T-cell (primary cell): Measurements from ENCODE around the gene LRP1B. TPM values are rescaled to one million over a fixed set of nuclear protein-coding genes. Genes with fewer than 3 reads are reported as not detected.

Experiments
- ATAC-seq, 4 experiments: fragments of 200-7000 bp in 3 of 4; fragments of 150-1000 bp in 1 of 4; cut with Tn5 transposase; replicated peaks in 1 of 4; 1 replicate in 3 of 4; 2 replicates in 1 of 4; pipeline ENCODE4 v1.10.0; 2021; ENCODE audit warnings: moderate library complexity in 3 of 4, mild to moderate bottlenecking in 2 of 4, moderate number of reproducible peaks in 1 of 4
- CTCF ChIA-PET, 2 donors: fragments of 300-600 bp; sonication (Branson Sonifier 250); formaldehyde crosslinking; loops; one replicate each; lab custom pipeline; 2022; ENCODE audit warnings: antibody characterized with exemption in 2 of 2; lab: Charles Lee
- POLR2A ChIA-PET, 2 donors: fragments of 300-600 bp; sonication (Branson Sonifier 250); formaldehyde crosslinking; loops; one replicate each; lab custom pipeline; 2022; ENCODE audit warnings: antibody characterized with exemption in 2 of 2; lab: Charles Lee
- DNase-seq, 35 experiments: peaks; one replicate each; pipeline versions ENCODE4 v3.0.0 to v3.0.0-alpha.2; 2013 to 2023
- H3K27ac ChIP-seq: one replicate; pipeline ENCODE4 v1.5.1; 2013; ENCODE audit warnings: low read length
- H3K27me3 ChIP-seq, 2 experiments: replicated peaks in 1 of 2; 1 replicate in 1 of 2; 2 replicates in 1 of 2; pipeline versions ENCODE4 v1.6.1 to v1.7.0; 2013; ENCODE audit warnings: low read length in 1 of 2, mixed read lengths in 1 of 2; ENCODE audit not compliant: control insufficient read depth in 2 of 2, insufficient read depth in 2 of 2; ENCODE audit errors: extremely low read depth in 1 of 2
- H3K36me3 ChIP-seq, 2 donors: 1 replicate in 1 of 2; 2 replicates in 1 of 2; pipeline versions ENCODE4 v1.6.1 to v1.7.0; 2013; ENCODE audit warnings: low read length in 1 of 2; ENCODE audit not compliant: control insufficient read depth in 2 of 2, insufficient read depth in 1 of 2; ENCODE audit errors: extremely low read depth in 1 of 2
- H3K4me1 ChIP-seq, 2 experiments: 1 replicate in 1 of 2; 2 replicates in 1 of 2; pipeline versions ENCODE4 v1.6.1 to v1.7.0; 2013; ENCODE audit warnings: low read length in 2 of 2, mixed read lengths in 1 of 2; ENCODE audit not compliant: insufficient read depth in 2 of 2, control insufficient read depth in 1 of 2; ENCODE audit errors: extremely low read depth in 1 of 2
- H3K4me3 ChIP-seq, 2 donors: 1 replicate in 1 of 2; 2 replicates in 1 of 2; pipeline versions ENCODE4 v1.5.1 to v1.7.0; 2013; ENCODE audit warnings: mild to moderate bottlenecking in 2 of 2, low read length in 1 of 2, moderate library complexity in 1 of 2; ENCODE audit not compliant: control insufficient read depth in 1 of 2; ENCODE audit errors: extremely low read depth in 1 of 2
- H3K9me3 ChIP-seq: 2 replicates; pipeline ENCODE4 v1.7.0; 2013
- H3K27ac Mint-ChIP-seq, 2 donors: one replicate each; pipeline ENCODE4 v1.8.0; 2020 to 2021; ENCODE audit warnings: mild to moderate bottlenecking in 2 of 2, mixed read lengths in 2 of 2
- H3K27me3 Mint-ChIP-seq, 2 donors: one replicate each; pipeline ENCODE4 v1.8.0; 2021 to 2022; ENCODE audit warnings: mixed read lengths in 2 of 2
- H3K36me3 Mint-ChIP-seq: one replicate; pipeline ENCODE4 v1.8.0; 2021; ENCODE audit warnings: mixed read lengths
- H3K4me1 Mint-ChIP-seq, 3 donors: one replicate each; pipeline ENCODE4 v1.8.0; 2020 to 2022; ENCODE audit warnings: mixed read lengths in 3 of 3, mild to moderate bottlenecking in 1 of 3
- H3K4me3 Mint-ChIP-seq, 3 donors: one replicate each; pipeline ENCODE4 v1.8.0; 2020 to 2022; ENCODE audit warnings: mild to moderate bottlenecking in 3 of 3, mixed read lengths in 3 of 3, moderate library complexity in 3 of 3
- H3K9me3 Mint-ChIP-seq, 3 donors: one replicate each; pipeline ENCODE4 v1.8.0; 2020 to 2022; ENCODE audit warnings: mixed read lengths in 3 of 3
- WGBS: methylation state at CpG from one replicate; pipeline ENCODE4 v1.1.5; 2013; ENCODE audit warnings: missing lambda C conversion rate; ENCODE audit not compliant: insufficient coverage; 5-methylcytosine and 5-hydroxymethylcytosine counted together
- total RNA-seq, 35 experiments: library from RNA in 6 of 35; stranded (reverse) in 6 of 35; fragments of 120-200 nt in 1 of 35; gene quantifications; one replicate each; pipeline versions ENCODE4 v1.2.1 to v1.2.4 and lab custom pipeline; 2013 to 2026

Gene LRP1B
- total RNA-seq, 5 donors from 2014 or later (not counting 1 experiment from before 2014, with no cell fraction given), result not detected

GRCh38 chr2:141021611-141022010 lies 1109.2 kb downstream of the LRP1B start:
- Histone ChIP-seq H3K27me3 (no peaks in the 10 kb centered on the region), H3K9me3 (no peaks in the 10 kb centered on the region), H3K36me3 (no peaks in the 10 kb centered on the region), H3K4me3 (no peak overlapping the region), H3K4me1 (no peaks in the 10 kb centered on the region), H3K27ac (no peak overlapping the region)
- ATAC-seq (no peak), DNase-seq (no peak)
- no CpG with 5 or more reads among the region's 1 CpG for WGBS
- CTCF ChIA-PET, result no interaction called here
- H3K27me3 Mint-ChIP-seq, result no peaks in the 10 kb centered on the region
- H3K9me3 Mint-ChIP-seq, result peaks cover 0 to 15% (median 5%) of the 10 kb centered on the region in 3 donors
- no peak overlapping the region for H3K4me3 Mint-ChIP-seq
- no peaks in the 10 kb centered on the region for H3K36me3 Mint-ChIP-seq
- POLR2A ChIA-PET, result interaction anchor here in 1 of 2 donors (0.7 kb wide), 1 partner anchor 626 kb away, joined by 3 read pairs; no protein-coding TSS in a partner anchor
- H3K4me1 Mint-ChIP-seq, result no peaks in the 10 kb centered on the region
- H3K27ac Mint-ChIP-seq, result no peak overlapping the region

- no peak for ATAC-seq
- no peaks in the 10 kb centered on the region for H3K36me3 Mint-ChIP-seq
- H3K4me3 Mint-ChIP-seq, result no peak overlapping the region
- peaks cover 0 to 15% (median 5%) of the 10 kb centered on the region in 3 donors for H3K9me3 Mint-ChIP-seq
- Histone ChIP-seq H3K4me3 (no peak overlapping the region), H3K27ac (no peak overlapping the region), H3K9me3 (no peaks in the 10 kb centered on the region), H3K27me3 (no peaks in the 10 kb centered on the region), H3K36me3 (no peaks in the 10 kb centered on the region), H3K4me1 (no peaks in the 10 kb centered on the region)
- WGBS, result no CpG with 5 or more reads among the region's 1 CpG
- H3K27me3 Mint-ChIP-seq, result no peaks in the 10 kb centered on the region
- DNase-seq, result no peak
- H3K27ac Mint-ChIP-seq, result no peak overlapping the region
- ChIA-PET POLR2A (interaction anchor here in 1 of 2 donors (0.7 kb wide), 1 partner anchor 626 kb away, joined by 3 read pairs; no protein-coding TSS in a partner anchor), CTCF (no interaction called here)
- H3K4me1 Mint-ChIP-seq, result no peaks in the 10 kb centered on the region
Observed at GRCh38 chr2:141021109-141021508, 1109.7 kb downstream of the LRP1B start.

- H3K36me3 ChIP-seq, result no peaks in the 10 kb centered on the region
Observed at GRCh38 chr2:141020346-141020745, 1110.5 kb downstream of the LRP1B start.

GRCh38 chr2:141015341-141016047 lies 1115.3 kb downstream of the LRP1B start:
- DNase-seq (no peak), ATAC-seq (no peak)
- Histone ChIP-seq H3K27me3 (no peaks in the 10 kb centered on the region), H3K27ac (no peak overlapping the region), H3K36me3 (no peaks in the 10 kb centered on the region), H3K9me3 (no peaks in the 10 kb centered on the region), H3K4me3 (no peak overlapping the region), H3K4me1 (no peaks in the 10 kb centered on the region)
- Mint-ChIP-seq H3K4me3 (no peak overlapping the region), H3K4me1 (no peaks in the 10 kb centered on the region), H3K27me3 (no peaks in the 10 kb centered on the region), H3K36me3 (no peaks in the 10 kb centered on the region), H3K9me3 (peaks cover 4 to 7% (median 4%) of the 10 kb centered on the region in 3 donors), H3K27ac (no peak overlapping the region)
- ChIA-PET POLR2A (no interaction called here), CTCF (no interaction called here)
- 66% methylated on average over 2 of the region's 4 CpGs for WGBS

More at GRCh38 chr2:141020346-141020745, 1110.5 kb downstream of the LRP1B start:
- H3K9me3 Mint-ChIP-seq, result peaks cover 2 to 15% (median 4%) of the 10 kb centered on the region in 3 donors
- ChIA-PET CTCF (no interaction called here), POLR2A (no interaction called here)
- H3K27me3 Mint-ChIP-seq, result no peaks in the 10 kb centered on the region
- WGBS, result 80% methylated on average over 1 of the region's 3 CpGs
- H3K4me3 Mint-ChIP-seq, result no peak overlapping the region
- DNase-seq, result no peak
- H3K27ac Mint-ChIP-seq, result no peak overlapping the region
- Histone ChIP-seq H3K4me1 (no peaks in the 10 kb centered on the region), H3K27me3 (no peaks in the 10 kb centered on the region), H3K4me3 (no peak overlapping the region), H3K27ac (no peak overlapping the region), H3K9me3 (no peaks in the 10 kb centered on the region)
- no peaks in the 10 kb centered on the region for H3K4me1 Mint-ChIP-seq
- H3K36me3 Mint-ChIP-seq, result no peaks in the 10 kb centered on the region
- ATAC-seq, result no peak

GRCh38 chr2:141003967-141004657 lies 1126.7 kb downstream of the LRP1B start:
- Histone ChIP-seq H3K27me3 (no peaks in the 10 kb centered on the region), H3K27ac (no peak overlapping the region), H3K4me3 (no peak overlapping the region), H3K36me3 (no peaks in the 10 kb centered on the region), H3K4me1 (no peaks in the 10 kb centered on the region), H3K9me3 (no peaks in the 10 kb centered on the region)
- DNase-seq (no peak), ATAC-seq (no peak)
- Mint-ChIP-seq H3K27ac (no peak overlapping the region), H3K4me3 (no peak overlapping the region), H3K4me1 (no peaks in the 10 kb centered on the region), H3K27me3 (no peaks in the 10 kb centered on the region), H3K36me3 (no peaks in the 10 kb centered on the region), H3K9me3 (peaks cover 0 to 26% (median 15%) of the 10 kb centered on the region in 3 donors)
- 57% methylated on average over 2 of the region's 3 CpGs for WGBS
- POLR2A ChIA-PET, result no interaction called here
- CTCF ChIA-PET, result no interaction called here

GRCh38 chr2:141001750-141002149 lies 1129.1 kb downstream of the LRP1B start:
- no peaks in the 10 kb centered on the region for H3K4me1 ChIP-seq
- DNase-seq (no peak), ATAC-seq (no peak)
- CTCF ChIA-PET, result no interaction called here
- no peaks in the 10 kb centered on the region for H3K9me3 ChIP-seq
- no peaks in the 10 kb centered on the region for H3K27me3 ChIP-seq
- Mint-ChIP-seq H3K27me3 (no peaks in the 10 kb centered on the region), H3K4me3 (no peak overlapping the region), H3K9me3 (peaks cover 0 to 26% (median 15%) of the 10 kb centered on the region in 3 donors), H3K27ac (no peak overlapping the region), H3K36me3 (no peaks in the 10 kb centered on the region), H3K4me1 (no peaks in the 10 kb centered on the region)
- POLR2A ChIA-PET, result no interaction called here
- no peak overlapping the region for H3K27ac ChIP-seq
- H3K36me3 ChIP-seq, result no peaks in the 10 kb centered on the region
- 100% methylated on average over 4 of the region's 5 CpGs for WGBS
- H3K4me3 ChIP-seq, result no peak overlapping the region
